NCI-H2107 treated with DMSO at 0.1 percent for 48 hours (cell line): ENCODE results near the gene TOR1B.
"Not testable (repeated sequence)": the region's sequence is repeated elsewhere in the genome, so short reads cannot be mapped to it uniquely, and the experiment has no call there.

Experiments used
- DNase-seq: peaks from one replicate; lab custom pipeline; 2025; ENCODE audit not compliant: unreplicated experiment; lab: John Stamatoyannopoulos, UW

The TOR1B gene

GRCh38 chr9:129776096-129776495 is 26.9 kb upstream of the TOR1B start:
- not testable (repeated sequence) for DNase-seq

GRCh38 chr9:129776566-129776937 is 26.4 kb upstream of the TOR1B start:
- DNase-seq = no peak

GRCh38 chr9:129776938-129777768 is 25.8 kb upstream of the TOR1B start:
- DNase-seq = peak; percentile 55

GRCh38 chr9:129777769-129778130 is 25.2 kb upstream of the TOR1B start:
- DNase-seq = no peak

GRCh38 chr9:129778469-129778868 is 24.5 kb upstream of the TOR1B start:
- DNase-seq = no peak

GRCh38 chr9:129779560-129780190 is 23.3 kb upstream of the TOR1B start:
- DNase-seq = no peak

GRCh38 chr9:129781131-129781530 is 21.9 kb upstream of the TOR1B start:
- no peak for DNase-seq

- no peak for DNase-seq
Observed at GRCh38 chr9:129781981-129782380, 21.0 kb upstream of the TOR1B start.

GRCh38 chr9:129783516-129784361 is 19.2 kb upstream of the TOR1B start:
- DNase-seq = peak; percentile 12

- DNase-seq = not testable (repeated sequence)
Observed at GRCh38 chr9:129784970-129785369, 18.0 kb upstream of the TOR1B start.

GRCh38 chr9:129785866-129786265 is 17.1 kb upstream of the TOR1B start:
- no peak for DNase-seq

- DNase-seq = no peak
Observed at GRCh38 chr9:129786481-129786880, 16.5 kb upstream of the TOR1B start.

GRCh38 chr9:129794549-129794948 is 8.4 kb upstream of the TOR1B start:
- no peak for DNase-seq

GRCh38 chr9:129796029-129796428 is 7.0 kb upstream of the TOR1B start:
- DNase-seq = not testable (repeated sequence)

- DNase-seq = no peak
Observed at GRCh38 chr9:129798973-129799372, 4.0 kb upstream of the TOR1B start.

GRCh38 chr9:129801504-129801903 is 1.5 kb upstream of the TOR1B start:
- no peak for DNase-seq

- no peak for DNase-seq
Observed at GRCh38 chr9:129803676-129804060, 684 bp downstream of the TOR1B start.

GRCh38 chr9:129806061-129806460 is 3.1 kb downstream of the TOR1B start:
- DNase-seq = no peak

GRCh38 chr9:129809346-129809745 is 6.4 kb downstream of the TOR1B start:
- DNase-seq = no peak

GRCh38 chr9:129810116-129810515 is 7.1 kb downstream of the TOR1B start:
- DNase-seq = no peak

- DNase-seq = no peak
Observed at GRCh38 chr9:129810788-129811187, 7.8 kb downstream of the TOR1B start.

- no peak for DNase-seq
Observed at GRCh38 chr9:129811967-129812363, 9.0 kb downstream of the TOR1B start.
